IPS-20b (cell line): Measurements from ENCODE around the gene KCTD1.

Source experiments
- H3K27ac ChIP-seq: one replicate; pipeline ENCODE4 v1.5.1; 2013; ENCODE audit warnings: low read length
- H3K27me3 ChIP-seq: 2 replicates; pipeline ENCODE4 v1.6.1; 2013; ENCODE audit warnings: mild to moderate bottlenecking, low read length, inconsistent platforms; ENCODE audit not compliant: insufficient read depth
- H3K36me3 ChIP-seq: 2 replicates; pipeline ENCODE4 v1.6.1; 2013; ENCODE audit warnings: low read depth, mild to moderate bottlenecking, inconsistent platforms, low read length, moderate library complexity; ENCODE audit not compliant: insufficient read depth
- H3K4me1 ChIP-seq: 2 replicates; pipeline ENCODE4 v1.6.1; 2013; ENCODE audit warnings: mild to moderate bottlenecking, control low read depth, inconsistent platforms, low read length, moderate library complexity; ENCODE audit not compliant: insufficient read depth
- H3K4me3 ChIP-seq: 2 replicates; pipeline ENCODE4 v1.5.1; 2013; ENCODE audit warnings: mild to moderate bottlenecking, low read length, inconsistent platforms
- H3K9ac ChIP-seq: 2 replicates; pipeline ENCODE4 v1.6.1; 2013; ENCODE audit warnings: low read depth, mild to moderate bottlenecking, inconsistent platforms, low read length, moderate library complexity
- H3K9me3 ChIP-seq: 2 replicates; pipeline ENCODE4 v1.6.1; 2013; ENCODE audit warnings: mild to moderate bottlenecking, low read depth, low read length, inconsistent platforms; ENCODE audit not compliant: insufficient read depth

The KCTD1 gene

DNA sequence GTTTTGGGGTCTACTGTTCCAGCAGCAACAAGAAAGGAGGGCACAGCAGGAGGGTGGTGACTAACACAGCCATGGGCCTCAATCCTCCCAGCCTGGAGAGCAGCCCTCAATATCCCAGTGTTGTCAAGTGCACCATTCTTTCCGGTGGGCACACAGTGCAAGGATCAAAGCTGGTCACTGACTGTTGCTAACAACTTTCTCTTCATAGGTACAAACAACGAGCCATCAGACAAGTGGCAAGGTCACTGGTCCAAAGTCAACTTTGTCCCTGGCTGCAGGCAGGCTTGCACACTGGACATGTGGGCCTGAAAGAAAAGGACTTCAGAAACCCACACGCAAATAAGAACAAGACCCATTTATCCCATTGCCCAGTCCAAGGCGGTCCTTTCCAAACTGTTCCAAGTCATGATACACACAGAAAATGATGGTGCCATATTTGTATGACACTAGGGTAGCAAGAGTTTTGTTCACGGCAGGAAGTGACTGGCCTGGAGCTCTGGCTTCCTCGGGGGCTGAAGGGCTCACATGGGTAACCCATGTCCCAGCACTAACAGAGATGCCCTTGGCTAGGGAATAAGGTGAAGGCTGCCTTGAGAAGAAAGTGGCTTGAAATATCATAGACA is 57.0 kb downstream of the KCTD1 start:
- Histone ChIP-seq H3K9ac (no peak overlapping the region), H3K4me3 (no peak overlapping the region), H3K9me3 (no peaks in the 10 kb centered on the region), H3K27me3 (no peaks in the 10 kb centered on the region), H3K36me3 (no peaks in the 10 kb centered on the region), H3K4me1 (no peaks in the 10 kb centered on the region), H3K27ac (no peak overlapping the region)

DNA sequence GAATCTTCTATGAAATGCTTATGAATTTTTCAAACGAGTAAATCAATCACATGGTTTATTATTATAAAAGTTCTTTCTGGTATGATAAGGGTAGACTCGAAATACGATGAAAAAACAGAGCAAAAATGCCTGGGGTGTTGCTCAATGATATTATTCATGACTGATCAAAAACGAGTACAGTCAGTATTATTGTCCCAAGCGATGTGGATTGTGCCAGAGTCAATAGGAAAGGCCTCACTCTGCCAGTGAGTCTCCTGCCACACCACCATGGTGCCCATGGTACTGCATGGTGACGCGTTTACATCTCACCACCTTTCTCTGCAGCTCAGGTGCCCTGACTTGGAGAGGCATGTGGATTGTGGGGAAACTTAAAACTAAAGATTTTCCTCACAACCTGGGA is 58.5 kb downstream of the KCTD1 start:
- H3K4me1 ChIP-seq: no peaks in the 10 kb centered on the region
- H3K36me3 ChIP-seq: no peaks in the 10 kb centered on the region
- no peak overlapping the region for H3K27ac ChIP-seq
- H3K9me3 ChIP-seq: no peaks in the 10 kb centered on the region
- H3K9ac ChIP-seq: no peak overlapping the region
- H3K4me3 ChIP-seq: no peak overlapping the region
- H3K27me3 ChIP-seq: no peaks in the 10 kb centered on the region

DNA sequence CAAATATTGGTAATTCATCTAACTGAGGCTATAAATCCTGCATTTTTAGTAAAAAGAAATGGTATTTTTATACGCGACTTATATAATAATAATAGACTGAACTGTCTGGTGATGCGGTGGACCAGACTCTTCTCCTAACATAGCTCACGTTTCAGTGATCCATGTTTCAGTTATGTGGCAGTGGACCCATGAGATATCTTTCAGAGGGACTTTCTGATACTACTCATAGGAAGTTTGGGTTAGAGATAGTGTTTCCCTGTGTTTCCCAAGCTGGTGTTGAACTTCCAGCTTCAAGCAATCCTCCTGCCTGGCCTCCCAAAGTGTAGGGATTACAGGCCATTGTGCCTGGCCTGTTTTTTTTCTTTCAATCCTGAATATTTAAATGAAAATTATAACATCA is 59.2 kb downstream of the KCTD1 start:
- H3K4me1 ChIP-seq: no peaks in the 10 kb centered on the region
- no peak overlapping the region for H3K9ac ChIP-seq
- no peaks in the 10 kb centered on the region for H3K9me3 ChIP-seq
- no peaks in the 10 kb centered on the region for H3K27me3 ChIP-seq
- no peak overlapping the region for H3K27ac ChIP-seq
- no peaks in the 10 kb centered on the region for H3K36me3 ChIP-seq
- no peak overlapping the region for H3K4me3 ChIP-seq

DNA sequence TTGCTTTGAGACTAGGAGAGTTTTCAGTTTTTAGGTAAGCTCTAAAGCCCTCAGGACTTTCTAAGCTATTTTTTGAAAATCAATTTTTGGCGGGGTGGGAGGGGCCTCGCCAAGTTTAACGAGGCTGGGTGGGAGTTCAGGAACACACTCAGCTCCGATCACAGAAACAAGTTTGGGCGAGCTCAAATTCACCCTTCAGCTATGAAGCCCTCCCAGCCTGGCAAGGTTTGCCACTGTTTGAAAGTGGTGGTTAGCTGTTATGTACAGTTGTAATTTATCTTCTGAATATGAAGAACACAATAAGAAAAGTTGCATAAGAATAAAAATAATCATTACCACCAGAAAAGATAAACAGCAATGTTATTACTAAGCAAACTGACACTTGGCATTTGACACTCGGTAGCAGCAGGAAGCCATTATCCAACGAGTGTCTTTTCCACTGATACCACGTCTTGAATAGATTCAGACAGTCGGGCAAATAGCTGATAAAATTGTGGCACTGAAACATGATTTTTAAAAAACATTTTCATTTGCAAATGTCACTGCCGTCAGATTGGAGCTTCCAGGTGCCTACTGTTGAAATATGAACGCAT is 59.8 kb downstream of the KCTD1 start:
- Histone ChIP-seq H3K4me3 (no peak overlapping the region), H3K36me3 (no peaks in the 10 kb centered on the region), H3K4me1 (0 out of 2 replicates have a peak, but pooled peaks cover 2% of the 10 kb centered on the region), H3K9me3 (no peaks in the 10 kb centered on the region), H3K27ac (no peak overlapping the region), H3K9ac (no peak overlapping the region), H3K27me3 (no peaks in the 10 kb centered on the region)

DNA sequence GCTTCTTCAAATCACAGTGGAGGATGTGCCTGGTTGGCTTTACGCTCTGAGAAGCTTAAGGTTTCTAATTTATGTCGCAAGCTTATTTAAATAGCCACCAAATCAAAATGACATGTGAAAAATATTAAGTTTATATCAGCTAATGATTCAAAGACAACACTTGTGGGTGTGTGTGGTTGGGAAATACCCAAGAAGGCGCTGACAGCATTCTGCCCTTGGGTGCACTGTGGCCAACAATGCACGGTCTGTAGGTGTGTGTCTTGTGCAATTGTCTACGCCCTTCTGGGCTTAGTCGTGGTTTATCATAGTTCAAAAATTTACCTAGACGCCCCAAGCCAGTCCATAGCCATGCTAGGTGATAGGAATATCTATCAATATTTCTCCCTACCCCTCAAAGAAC is 60.9 kb downstream of the KCTD1 start:
- H3K27ac ChIP-seq: no peak overlapping the region
- H3K9me3 ChIP-seq: no peaks in the 10 kb centered on the region
- H3K4me1 ChIP-seq: peaks cover 3% of the 10 kb centered on the region; the same call in 1 of the 2 replicates
- H3K9ac ChIP-seq: no peak overlapping the region
- no peaks in the 10 kb centered on the region for H3K36me3 ChIP-seq
- H3K27me3 ChIP-seq: no peaks in the 10 kb centered on the region
- H3K4me3 ChIP-seq: no peak overlapping the region

DNA sequence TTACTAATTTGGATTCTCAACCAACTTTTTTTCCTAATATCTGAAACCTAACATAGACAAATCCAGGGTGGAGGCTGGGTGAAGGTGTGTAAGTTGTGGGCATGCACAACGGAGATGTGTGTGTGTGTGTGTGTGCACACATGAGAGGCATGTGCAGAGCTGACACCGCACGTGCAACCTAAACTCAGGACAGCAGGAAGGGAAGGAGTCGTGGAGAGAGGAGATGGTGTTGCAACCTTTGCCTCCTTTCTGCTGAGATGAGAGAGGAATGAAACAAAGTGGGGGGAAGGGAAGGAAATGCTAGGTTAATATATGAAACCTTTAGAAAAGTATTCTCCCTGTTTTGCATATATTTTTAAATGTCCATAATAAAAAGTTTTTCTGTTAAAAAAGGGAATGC is 64.7 kb downstream of the KCTD1 start:
- H3K4me3 ChIP-seq: no peak overlapping the region
- H3K4me1 ChIP-seq: peaks cover 24% of the 10 kb centered on the region
- H3K9me3 ChIP-seq: no peaks in the 10 kb centered on the region
- no peak overlapping the region for H3K27ac ChIP-seq
- H3K36me3 ChIP-seq: no peaks in the 10 kb centered on the region
- H3K9ac ChIP-seq: no peak overlapping the region
- no peaks in the 10 kb centered on the region for H3K27me3 ChIP-seq

DNA sequence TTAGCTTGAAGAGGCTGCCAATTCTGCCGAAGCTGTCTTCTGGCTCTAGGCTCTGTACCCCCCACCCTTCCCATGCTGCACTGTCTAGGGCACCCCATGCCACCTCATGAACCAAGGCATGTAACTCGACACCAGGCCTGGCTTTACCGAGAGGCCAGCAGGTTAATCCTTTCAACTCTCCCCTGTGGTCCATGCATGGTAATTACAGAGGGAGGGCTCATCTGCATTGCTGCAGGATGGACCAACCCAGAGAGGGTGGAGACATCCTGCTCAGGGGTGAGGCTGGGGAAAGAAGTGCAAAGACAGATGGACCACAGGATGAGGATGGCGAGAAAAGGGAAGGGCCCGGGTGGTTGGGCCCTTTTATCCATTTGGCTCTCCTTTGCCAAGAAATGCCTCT is 65.8 kb downstream of the KCTD1 start:
- H3K4me1 ChIP-seq: peaks cover 34% of the 10 kb centered on the region
- H3K9ac ChIP-seq: no peak overlapping the region
- H3K9me3 ChIP-seq: no peaks in the 10 kb centered on the region
- H3K36me3 ChIP-seq: no peaks in the 10 kb centered on the region
- no peak overlapping the region; the same call in 1 of the 2 replicates for H3K4me3 ChIP-seq
- no peak overlapping the region for H3K27ac ChIP-seq
- H3K27me3 ChIP-seq: no peaks in the 10 kb centered on the region

DNA sequence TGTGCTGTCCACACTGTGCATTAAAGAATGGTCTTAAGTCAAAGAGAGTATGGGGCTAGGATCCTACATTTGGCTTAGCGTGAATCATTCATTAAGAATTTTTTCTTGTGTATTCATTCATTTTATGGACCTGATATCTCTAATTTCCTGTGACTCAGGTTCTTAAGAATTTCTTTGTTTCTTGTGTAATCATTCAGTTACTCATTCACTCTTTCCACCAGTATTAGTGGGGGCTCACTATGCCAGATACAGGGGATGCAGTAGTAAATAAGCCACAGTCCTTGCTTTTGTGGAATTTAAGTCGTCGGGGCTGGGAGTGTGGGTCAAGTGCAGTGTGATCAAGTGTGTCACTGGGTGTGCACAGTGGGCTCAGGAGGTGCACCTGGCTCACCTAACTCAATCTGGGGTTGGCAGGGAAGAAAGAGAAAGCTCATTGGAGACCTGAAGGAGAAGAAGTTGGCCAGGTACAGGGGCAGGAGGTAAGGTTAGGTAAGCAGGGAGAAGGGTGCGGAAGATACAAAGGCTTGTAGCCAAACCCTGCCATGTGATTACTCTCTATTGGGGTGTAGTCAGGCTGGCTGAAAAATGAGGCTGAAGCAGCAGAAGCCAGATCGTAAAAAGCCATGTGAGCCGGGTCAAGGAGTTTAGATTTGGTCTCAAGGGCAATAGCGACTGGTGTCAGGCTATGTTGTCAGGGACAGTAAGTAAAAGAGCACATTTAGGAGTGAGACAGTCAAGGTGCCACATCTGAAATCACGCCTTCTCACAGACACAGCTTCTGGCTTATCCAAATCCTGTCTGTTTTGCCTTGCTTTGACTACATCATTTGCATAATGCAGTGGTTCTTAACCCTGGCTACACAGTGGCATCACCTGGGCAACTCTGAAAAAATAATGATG is 67.2 kb downstream of the KCTD1 start:
- Histone ChIP-seq H3K27me3 (no peaks in the 10 kb centered on the region), H3K9ac (no peak overlapping the region), H3K36me3 (no peaks in the 10 kb centered on the region), H3K4me3 (no peak overlapping the region), H3K27ac (no peak overlapping the region), H3K9me3 (no peaks in the 10 kb centered on the region), H3K4me1 (peaks cover 39% of the 10 kb centered on the region)

DNA sequence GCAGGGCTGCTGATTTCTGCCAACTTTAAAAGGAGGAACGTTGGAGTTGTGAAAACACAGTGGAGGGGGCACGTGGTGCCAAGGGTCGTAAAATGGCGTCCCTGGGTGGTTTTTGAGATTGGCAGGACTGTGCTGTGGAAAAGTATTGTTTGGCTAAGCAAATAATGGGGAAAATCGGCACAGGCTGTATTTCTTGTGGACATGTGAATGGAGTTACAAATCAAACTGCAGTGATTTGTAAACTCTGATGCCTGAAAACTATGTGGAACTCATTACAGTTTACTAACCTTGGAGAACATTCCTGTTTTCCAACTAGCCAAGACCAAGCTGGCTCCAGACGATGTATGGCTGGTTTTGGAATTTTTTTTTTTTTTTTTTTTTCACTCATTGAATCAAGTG is 68.7 kb downstream of the KCTD1 start:
- H3K36me3 ChIP-seq: 0 out of 2 replicates have a peak, but pooled peaks cover 2% of the 10 kb centered on the region
- H3K4me1 ChIP-seq: peaks cover 39% of the 10 kb centered on the region
- H3K27me3 ChIP-seq: no peaks in the 10 kb centered on the region
- no peaks in the 10 kb centered on the region for H3K9me3 ChIP-seq
- H3K4me3 ChIP-seq: no peak overlapping the region
- H3K9ac ChIP-seq: peak overlapping the region; percentile 31; the same call in 1 of the 2 replicates
- H3K27ac ChIP-seq: peak overlapping the region; percentile 5

DNA sequence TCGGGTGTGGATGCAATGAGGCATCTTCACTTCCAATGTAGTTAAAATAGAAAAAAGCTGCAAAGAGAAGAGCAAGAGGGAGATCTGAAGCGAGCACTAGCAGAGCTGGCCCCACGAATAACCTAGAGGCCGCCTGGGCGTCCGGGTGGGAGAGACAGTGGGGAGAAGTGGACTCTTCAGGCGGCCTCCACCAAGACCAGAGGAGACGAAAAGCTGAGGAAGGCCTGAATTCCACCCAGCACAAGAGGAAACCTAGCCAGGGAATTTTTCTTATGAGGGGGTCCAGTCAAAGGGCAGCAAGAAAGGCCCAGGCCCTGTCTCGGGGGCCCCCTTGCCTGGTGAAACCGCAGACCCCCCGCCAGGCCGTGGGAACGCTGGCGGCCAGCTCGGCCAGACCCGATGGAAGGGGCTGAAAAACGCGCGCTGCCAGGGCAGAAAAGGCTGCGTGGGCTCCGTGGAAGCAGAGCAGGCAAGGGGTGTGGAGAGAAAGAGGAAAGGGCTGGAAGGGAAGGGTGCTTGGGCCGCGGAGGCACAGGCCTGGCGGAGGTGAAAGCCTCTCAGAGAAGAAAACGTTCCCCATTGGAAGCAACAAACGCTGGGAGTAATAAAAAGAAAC is 69.2 kb downstream of the KCTD1 start:
- Histone ChIP-seq H3K4me3 (peak overlapping the region; percentile 36; the same call in 1 of the 2 replicates), H3K27ac (peak overlapping the region; percentile 5), H3K4me1 (peaks cover 39% of the 10 kb centered on the region)

DNA sequence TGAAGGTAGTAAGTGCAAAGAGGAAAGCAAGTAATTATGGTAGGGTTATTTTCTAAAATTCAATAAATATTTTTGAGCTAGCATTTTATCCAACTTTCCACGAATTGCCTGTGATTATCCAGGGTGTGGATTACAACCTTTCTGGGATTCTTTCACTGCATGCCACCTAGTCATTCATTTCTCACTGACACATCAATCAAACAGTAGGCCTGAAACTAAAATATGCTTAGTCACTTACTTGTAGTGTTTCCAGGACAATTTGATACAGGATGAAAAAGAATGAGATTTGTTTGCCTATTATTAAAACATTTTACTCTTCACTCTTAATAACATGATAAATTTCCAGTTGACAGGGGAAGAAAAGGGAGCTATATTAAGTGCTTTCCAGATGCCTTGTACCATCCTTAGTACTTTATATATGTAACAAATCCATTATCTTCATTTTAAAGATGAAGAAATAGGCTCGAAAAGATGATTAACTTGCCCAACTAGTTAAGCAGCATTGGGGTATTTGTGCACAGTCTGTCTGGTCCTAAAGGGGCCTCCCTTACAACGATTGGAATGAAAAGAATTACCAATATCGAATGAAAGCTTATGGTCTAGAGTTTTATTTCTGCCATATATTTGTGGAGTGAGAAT is 70.4 kb downstream of the KCTD1 start:
- H3K4me3 ChIP-seq: no peak overlapping the region
- peaks cover 36% of the 10 kb centered on the region for H3K4me1 ChIP-seq
- no peaks in the 10 kb centered on the region for H3K9me3 ChIP-seq
- H3K36me3 ChIP-seq: peaks cover 6% of the 10 kb centered on the region; the same call in 1 of the 2 replicates
- H3K27ac ChIP-seq: no peak overlapping the region
- H3K27me3 ChIP-seq: no peaks in the 10 kb centered on the region
- H3K9ac ChIP-seq: peak overlapping the region; percentile 31; the same call in 1 of the 2 replicates

More for the DNA sequence above, 69.2 kb downstream of the KCTD1 start:
- H3K36me3 ChIP-seq: peaks cover 6% of the 10 kb centered on the region; the same call in 1 of the 2 replicates
- H3K9ac ChIP-seq: peak overlapping the region; percentile 31; the same call in 1 of the 2 replicates
- no peaks in the 10 kb centered on the region for H3K9me3 ChIP-seq
- no peaks in the 10 kb centered on the region for H3K27me3 ChIP-seq
